GM18907 (cell line): ENCODE measurements around the gene MED1.
"Not testable (repeated sequence)": the region's sequence is repeated elsewhere in the genome, so short reads cannot be mapped to it uniquely, and the experiment has no call there.

Experiments
- ATAC-seq: cut with Tn5 transposase; IDR thresholded peaks from one replicate; pipeline ENCODE4 v1.9.1; 2021; ENCODE audit warnings: mild to moderate bottlenecking, moderate library complexity; ENCODE audit not compliant: unreplicated experiment

The MED1 gene

GRCh38 chr17:39429600-39429999 lies 21.5 kb downstream of the MED1 start:
- ATAC-seq: no peak

DNA sequence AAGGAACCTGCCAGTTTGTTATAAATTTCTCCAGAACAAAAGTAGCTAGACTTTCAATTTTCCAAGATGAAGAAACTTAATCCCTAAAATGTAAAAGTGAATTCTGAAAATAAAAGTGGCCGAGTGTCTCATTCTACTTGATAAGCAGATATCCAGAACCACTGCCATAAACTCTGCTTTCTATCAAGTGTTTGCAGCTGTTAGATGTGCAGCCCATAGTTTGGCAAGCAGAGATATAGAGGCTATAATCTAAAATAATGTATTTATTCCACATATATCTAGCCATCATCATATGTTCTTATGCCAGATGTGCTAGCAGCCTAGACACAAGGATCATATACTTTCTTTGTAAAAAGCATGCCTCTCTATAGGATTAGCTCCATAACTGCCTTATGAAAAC lies 34.9 kb downstream of the MED1 start:
- no peak for ATAC-seq

DNA sequence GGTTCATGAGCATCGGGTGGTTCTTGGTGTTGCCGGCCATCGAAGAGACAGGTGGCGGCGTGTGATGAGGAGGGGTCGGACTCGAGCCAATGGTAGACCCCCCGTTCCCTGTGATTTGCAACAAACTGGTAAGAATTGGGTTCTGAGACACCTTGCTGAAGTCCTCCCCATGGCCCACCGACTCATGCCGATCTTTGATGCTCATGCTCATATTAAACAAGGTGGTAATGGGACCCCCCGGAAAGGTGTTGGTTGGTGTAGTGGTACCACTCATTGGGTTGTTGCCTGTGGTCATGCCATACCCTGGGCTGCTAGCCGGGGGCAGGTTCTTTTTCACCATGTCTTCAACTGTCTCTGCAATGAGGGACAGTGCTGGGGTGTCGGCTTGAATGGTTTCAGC lies 40.8 kb downstream of the MED1 start:
- ATAC-seq: no peak

DNA sequence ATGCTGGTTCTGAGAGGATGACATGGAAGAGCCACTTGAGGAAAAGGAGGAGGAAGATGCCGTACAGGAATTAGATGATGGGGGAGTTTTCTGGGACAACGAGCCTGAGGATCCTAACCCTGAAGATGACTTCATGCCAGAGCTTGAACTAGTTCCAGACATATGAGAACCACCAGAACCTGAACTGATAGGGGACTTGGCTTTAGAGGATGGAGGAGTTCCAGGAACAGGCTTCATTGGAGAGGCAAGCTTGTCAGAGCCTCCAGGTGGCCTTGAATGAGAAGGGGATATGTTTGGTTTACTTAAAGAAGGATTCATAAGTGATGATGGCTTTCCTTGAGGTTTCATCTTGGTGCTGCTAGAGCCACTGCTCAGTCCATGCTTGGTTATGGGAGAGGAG lies 42.7 kb downstream of the MED1 start:
- ATAC-seq: no peak

- no peak for ATAC-seq
Measured at GRCh38 chr17:39406951-39407350, 44.1 kb downstream of the MED1 start.

DNA sequence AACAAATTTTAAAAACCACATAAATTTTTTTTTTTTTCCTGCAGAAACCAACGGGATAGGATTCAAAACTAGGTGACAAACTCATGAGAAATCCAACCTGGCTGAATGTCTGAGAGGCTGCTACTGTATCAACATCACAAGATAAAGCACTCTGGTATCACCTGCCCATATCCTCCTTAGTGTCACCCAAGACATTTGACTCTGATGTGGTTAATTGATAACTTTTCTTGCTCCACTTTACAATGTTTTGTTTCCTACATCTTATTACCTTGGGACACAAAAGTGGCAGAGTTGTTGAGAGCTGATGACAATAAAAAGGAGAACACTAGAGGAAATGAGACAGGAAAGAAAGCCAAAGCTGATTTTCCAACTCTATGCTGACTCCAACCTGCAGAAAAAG lies 45.6 kb downstream of the MED1 start:
- ATAC-seq: no peak

- ATAC-seq: no peak
Measured at GRCh38 chr17:39404542-39405378, 46.3 kb downstream of the MED1 start.

- ATAC-seq: no peak
Measured at GRCh38 chr17:39402890-39403605, 48.0 kb downstream of the MED1 start.

DNA sequence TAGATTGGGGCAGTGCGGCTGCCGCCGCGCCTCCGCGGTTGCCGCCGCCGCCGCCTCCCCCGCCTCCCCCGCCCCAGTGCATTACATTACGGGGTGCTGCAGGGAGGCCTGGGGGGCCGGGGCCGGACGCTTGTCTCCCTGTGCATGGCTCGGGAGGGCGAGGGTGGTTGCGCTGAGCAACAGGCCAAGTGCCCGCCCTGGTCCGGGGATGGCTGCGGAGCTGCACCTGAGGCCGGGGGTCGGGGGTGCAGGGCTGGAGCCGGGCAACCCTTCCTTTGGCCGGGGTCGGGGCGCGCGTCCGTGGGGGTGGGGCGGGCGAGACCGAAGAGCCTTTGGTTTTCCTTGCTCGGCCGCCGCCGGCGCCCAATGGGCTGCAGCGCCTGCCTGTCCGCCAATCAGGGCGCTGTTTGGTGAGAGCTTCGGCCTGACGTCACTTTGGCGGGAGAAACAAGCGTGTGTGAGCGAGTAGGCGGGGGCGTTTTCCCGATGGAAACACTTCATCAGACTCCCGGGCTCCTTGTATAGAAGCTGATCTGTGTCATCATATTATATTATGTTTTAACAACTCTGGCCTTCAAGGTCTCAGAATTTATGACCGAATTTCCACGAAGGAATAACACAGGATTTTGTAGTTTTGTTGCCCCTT lies 48.7 kb downstream of the MED1 start:
- peak; percentile 58 for ATAC-seq

DNA sequence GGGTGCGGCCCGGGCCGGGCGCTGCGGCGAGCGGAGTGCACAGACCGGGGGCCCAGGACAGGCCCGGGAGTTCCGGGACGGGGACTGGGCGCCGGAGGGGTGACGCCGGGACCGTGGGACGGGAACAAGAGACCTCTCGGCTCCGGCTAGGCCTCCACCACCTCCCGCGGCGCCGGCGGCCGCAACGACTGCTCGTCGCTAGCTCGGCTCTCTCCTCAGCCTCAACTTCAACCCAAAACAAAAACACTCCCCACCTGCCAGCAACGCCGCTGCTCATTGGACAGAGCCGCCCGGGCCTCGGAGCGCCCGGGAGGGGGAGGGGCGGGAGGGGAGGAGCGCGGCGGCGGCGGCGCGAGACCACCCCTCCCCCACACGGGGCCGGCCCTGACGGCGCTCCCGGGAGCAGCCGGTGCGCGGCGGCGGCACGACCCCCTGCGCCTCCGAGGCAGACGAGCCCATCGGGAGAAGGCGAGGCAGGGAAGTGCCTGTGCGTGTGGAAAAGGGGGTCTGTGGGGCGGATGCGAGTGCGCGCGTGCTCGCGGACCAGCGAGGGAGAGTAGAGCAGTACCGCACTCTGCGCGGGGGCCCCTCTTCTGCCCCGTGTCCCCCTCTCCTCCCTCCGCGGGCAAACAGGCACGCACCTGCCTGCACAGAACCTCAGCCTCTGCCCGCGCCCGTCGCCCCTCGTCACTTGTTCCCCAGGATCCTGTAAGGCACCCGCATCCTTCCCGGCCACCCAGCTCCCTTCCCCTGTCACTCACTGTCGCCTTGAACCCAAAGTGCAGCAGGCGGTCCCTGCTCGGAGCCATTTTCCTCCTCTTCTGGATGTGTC lies 49.4 kb downstream of the MED1 start, which contains the start of gene FBXL20:
FBXL20 (minus strand) TSS at position 215 of the 832 bp plus-strand sequence. CDS start 224 bp downstream, outside the sequence.
- peak; percentile 76 for ATAC-seq

DNA sequence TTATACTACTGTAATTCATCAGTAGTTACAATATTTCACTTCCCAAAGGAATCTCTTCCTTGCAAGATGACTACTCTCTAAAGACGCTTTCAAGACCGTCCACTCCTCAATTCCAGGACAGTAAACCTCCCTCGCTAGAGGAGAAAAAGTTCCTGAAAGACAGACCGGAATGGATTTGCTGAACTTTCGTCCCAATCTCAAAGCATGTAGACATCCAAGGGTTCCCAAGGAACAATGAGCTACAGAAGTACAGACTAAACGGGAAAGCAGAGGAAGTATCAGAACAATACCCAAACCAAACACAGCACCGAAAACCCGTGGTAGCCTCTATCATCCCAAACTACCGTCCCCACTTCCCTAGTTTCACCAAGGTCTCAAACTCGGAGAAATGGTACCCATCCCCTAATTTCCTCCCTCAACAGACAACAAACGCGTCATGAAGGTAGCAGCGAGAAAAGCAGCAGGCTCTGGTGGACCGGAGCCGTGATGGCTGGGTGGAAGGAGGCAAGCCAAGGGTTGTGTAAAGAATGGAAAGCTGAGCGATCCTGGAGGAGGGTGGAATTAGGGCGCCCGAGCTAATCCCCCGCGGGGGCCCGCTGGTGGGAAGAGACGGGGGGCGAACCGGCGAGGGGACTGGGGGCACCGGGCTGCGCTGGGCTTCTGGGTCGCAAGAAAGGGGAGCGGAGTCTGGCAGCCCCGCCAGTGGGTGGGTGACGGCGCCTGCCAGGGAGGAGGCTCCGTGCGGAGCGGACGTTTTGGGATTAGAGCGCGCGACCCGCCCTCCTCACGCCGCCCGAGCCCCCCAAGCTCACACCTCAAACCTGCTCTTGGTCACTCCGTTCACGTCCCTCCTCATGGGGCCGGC lies 50.3 kb downstream of the MED1 start:
- ATAC-seq: no peak

- ATAC-seq: no peak
Measured at GRCh38 chr17:39399791-39400190, 51.3 kb downstream of the MED1 start.

DNA sequence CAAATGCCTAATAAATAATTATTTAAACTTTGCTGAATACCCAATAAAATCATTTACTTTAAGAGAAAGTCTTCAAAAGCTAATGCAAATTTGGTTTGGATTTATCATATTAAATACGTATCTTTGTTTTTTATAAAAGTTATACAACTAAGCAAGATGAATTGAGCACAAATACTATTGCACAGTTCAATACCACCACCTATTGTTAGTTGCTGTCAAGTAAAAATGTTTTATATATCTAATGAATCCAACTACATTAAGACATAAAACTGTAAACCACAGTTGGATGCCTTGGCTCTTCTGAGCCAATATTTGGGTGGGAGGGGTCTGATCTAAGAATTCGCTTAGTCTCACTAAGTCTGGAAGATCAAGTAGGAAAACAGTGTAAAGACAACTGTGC lies 57.3 kb downstream of the MED1 start:
- no peak for ATAC-seq

DNA sequence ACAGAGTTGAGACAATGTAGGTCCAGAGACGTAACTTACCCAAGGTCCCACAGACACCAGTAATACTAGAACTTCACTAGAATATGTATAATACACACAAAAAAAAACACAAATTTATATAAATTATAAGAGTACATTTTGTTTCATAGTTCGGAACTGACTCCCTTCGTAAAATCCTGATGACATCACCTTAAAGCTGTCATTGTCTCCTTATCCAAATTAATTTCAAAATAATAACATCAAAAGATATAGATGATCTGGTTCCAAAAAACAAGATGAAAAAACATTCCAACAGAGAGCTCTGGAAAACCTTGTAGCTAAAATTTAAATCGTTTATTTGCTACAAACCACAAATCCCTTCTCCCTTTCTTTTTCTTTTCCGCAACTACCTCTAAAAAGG lies 59.6 kb downstream of the MED1 start:
- ATAC-seq: no peak

GRCh38 chr17:39385040-39385439 lies 66.0 kb downstream of the MED1 start:
- ATAC-seq: no peak

- no peak for ATAC-seq
Measured at GRCh38 chr17:39380144-39380543, 70.9 kb downstream of the MED1 start.

DNA sequence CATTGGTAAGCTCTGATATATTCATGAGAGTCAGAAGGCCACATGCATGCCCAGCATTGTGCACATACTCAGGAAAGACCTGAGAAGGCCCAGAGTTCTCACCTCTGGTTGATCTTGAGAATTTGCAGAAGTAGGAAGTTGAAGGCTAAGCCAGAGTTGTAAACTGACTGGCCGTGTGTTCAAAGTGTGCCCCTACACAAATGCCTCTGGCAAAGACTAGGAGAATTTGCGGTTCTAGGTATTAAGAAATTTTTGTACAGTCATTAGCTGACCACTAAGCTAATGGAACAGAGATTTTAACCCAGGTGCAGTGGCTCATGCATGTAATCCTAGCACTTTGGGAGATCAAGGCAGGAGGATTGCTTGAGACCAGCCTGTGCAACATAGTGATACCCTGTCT lies 74.6 kb downstream of the MED1 start:
- no peak for ATAC-seq

GRCh38 chr17:39367805-39368204 lies 83.3 kb downstream of the MED1 start:
- not testable (repeated sequence) for ATAC-seq

GRCh38 chr17:39365872-39366271 lies 85.2 kb downstream of the MED1 start:
- ATAC-seq: no peak

GRCh38 chr17:39365242-39365641 lies 85.8 kb downstream of the MED1 start:
- ATAC-seq: no peak
